Stimulated activated CD8-positive, alpha-beta memory T cell treated with anti-CD3 and anti-CD28 coated beads, Interleukin-2, amount 100 ng/mL, for 1 hour (primary cell): ENCODE results near the gene ERFL.
"Not testable (repeated sequence)": the region's sequence is repeated elsewhere in the genome, so short reads cannot be mapped to it uniquely, and the experiment has no call there.

Experiments
- DNase-seq, 2 donors: peaks; one replicate each; pipeline ENCODE4 v3.0.0-alpha.2; 2020; ENCODE audit warnings: low read depth in 2 of 2

Gene ERFL

GRCh38 chr19:41926763-41927496 is 1.3 kb downstream of the ERFL start:
- DNase-seq, result no peak

DNA sequence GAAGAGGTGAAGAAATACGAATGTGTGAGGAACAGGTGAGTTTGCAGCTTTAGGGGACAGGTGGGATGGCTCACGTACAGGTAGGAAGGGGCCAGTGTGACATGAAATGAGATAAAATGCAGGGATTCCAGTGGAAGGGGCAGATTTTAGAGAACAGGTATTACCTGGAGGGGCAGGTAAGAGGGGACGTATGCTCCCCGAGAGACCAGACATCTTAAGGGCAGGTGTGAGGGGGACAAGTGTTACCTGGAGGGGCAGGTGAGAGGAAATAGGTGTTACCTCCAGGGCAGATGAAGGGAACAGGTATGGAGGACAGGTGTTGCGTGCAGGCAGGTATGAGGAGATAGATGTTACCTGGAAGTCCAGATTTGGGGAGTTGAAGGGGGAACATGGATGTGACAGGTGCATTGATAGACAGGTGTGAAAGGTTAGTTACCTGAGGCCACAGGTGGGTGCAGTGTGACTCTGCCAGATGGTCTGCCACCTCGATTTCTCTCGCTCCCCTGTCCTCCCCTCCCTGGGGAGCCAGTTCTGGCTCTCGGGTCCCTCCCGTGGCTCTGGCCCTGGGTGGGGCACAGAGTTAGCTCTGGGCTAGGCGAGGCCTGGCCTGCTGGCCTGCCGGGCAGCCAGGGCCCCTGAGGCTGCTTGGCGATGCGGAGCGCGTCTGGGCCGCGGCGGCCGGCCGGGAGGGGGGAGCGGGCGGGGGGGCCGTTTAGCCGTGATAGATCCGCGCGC is 2.1 kb downstream of the ERFL start:
- no peak for DNase-seq

DNA sequence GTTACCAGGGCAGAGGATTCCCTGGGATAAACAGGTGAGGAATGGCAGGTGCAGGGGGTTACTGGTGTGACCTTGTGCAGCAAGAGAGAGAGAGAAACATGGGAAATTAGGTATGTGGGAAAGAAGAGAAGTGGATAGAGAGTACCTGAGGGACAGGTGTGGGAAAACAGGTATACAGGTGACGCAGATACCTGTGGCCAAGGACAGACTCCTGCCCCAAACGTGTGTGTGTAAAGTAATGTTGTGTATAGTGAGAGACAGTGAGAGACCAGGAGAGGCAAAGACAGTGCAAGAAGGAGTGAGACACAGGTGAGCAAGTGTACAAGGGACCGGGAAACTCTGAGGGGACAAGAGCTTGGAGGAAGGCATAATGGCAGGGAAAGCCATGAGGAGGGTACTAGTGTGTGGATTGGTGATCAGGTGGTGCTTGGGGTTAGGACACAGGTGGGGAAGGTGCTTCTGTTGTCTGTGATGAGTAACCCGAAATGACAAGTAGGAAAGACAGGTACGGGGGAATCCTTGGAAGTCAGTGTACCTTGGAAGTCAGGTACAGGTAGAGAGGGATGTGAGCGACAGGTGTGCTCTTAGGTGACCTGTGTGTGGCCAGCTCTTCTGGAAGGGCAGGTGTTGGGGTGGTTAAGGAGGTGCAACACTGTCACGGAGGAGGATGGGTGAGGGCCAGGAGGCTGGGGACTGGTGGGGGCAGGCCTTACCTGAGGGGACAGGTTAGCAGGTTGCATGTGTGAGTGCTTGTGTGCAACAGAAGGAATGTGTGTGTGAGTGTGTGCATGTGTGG is 2.8 kb downstream of the ERFL start:
- DNase-seq, result no peak

DNA sequence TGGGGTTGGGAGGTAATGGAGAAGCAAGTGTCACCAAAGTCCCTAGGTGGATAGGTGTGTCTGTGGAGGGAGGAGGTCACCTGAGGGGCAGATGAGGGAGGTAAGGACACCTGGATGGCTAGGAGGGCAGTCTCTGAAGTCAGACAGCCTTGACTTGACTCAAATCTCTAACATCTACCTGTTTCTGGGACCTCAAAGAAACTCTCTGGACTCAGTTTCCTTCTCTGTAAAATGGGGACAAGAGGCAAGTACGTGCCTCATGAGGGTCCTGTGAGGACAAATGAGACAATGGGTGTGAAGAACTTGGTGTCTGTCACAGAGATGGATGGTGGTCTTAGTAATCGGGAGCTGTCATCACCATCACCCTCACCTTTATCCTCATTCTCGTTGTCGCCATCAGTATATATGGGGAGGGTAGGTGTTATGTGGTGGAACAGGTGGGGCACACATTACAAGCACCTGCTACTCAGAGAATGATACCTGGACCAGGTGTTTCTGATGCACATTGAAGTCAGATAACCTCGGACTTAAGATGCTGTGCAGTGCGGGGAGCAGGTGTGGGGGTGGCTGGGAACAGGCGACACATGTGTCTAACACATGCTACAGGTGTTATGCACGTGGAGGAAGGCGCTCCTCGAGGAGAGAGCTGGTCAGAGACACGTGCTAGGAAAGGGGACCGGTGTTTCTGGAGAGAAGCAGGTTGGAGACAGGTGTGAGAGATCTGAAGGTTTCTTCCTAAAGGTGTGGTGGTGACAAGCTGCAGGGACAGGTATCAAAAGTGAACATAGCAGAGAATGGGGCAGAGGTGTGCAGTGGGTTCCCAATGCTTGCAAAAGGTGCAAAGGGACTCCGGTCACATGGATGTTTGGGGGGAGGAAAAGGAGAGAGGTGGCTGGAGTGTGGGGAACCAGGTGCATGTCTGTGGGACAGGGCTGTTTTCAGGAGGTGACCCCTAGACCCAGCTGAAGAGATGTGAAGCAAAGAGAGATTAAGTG is 3.8 kb downstream of the ERFL start:
- DNase-seq, result no peak

- DNase-seq, result no peak
These were observed 5.0 kb downstream of the ERFL start for GRCh38 chr19:41923045-41923788.

GRCh38 chr19:41922585-41922984 is 5.7 kb downstream of the ERFL start:
- DNase-seq, result no peak

DNA sequence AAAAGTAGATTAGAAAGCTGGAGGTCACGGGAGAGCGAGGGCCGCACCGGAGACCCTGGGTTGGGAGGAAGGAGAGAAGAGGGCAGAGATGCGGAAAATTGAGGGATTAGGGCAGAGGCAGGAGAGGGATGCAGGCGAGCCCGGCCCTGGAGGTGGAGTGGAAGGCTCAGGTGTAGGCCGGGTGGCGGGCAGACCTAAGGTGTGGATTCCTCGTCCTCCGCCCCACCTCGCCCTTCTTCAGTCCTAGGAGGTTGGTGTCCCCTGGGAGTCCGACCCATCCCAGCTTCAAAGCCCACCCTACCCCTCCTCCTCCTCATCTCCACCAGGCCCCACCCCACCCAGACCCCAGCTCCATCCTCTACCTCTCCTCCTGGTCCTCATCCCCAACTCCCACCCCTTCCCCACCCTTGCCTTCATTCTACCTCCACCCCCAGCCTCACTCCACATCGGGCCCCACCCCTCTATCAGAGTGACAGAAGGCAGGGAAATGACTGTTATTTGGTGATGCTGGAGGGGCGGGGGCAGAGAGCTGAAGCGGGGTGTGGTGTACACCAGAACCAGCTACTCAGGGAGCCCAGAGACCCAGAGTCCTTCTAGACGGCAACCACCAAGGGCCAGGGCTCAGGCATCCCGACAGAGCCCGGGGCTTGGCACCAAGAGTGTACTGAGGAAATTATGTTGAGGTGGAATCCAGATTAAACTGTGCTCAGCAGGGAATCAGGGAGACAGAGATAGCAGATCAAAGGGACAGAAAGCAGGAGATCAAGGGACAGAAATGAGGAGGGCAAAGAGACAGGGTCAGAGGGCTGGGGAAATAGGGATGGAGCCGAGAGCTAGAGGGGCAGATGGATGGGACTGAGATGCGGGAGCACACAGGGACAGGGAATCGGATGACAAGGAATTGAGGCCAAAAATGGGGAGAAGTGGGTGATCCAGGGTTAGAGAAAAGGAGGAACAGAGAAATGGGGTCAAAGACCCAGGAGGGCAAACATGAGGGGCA is 6.4 kb downstream of the ERFL start:
- DNase-seq, result no peak

DNA sequence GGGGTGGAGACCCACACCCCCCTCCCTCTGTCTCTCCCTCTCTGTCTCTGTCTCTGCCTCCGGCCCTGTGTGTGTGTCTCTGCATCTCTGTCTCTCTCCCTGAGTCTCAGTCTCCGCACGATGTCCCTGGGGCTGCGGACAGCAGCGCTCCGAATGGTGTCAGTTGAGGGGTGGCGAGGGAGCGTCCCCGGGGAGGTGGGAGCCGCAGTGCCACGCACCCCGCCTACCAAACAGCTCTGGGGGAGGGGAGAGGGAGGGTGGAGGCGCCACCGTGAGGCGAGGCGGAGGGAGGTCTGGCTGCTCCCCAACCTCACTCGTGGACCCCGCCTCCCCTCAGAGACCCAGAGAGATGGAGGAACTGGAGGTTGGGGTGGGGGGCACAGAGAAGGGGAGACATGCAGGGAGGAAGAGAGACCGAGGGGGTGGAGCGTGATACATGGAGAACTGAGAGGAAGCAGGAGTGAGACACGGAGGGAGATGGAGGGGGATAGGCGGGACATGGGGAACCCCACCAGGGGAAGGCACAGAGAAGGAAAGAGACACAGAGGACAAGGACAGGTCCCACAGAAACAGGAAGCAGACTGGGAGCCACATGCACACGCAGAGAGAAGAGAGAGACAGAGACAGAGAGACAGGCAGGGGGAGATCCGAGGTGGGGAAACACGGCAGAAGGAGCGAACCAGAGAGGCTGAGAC is 7.2 kb downstream of the ERFL start:
- no peak for DNase-seq

DNA sequence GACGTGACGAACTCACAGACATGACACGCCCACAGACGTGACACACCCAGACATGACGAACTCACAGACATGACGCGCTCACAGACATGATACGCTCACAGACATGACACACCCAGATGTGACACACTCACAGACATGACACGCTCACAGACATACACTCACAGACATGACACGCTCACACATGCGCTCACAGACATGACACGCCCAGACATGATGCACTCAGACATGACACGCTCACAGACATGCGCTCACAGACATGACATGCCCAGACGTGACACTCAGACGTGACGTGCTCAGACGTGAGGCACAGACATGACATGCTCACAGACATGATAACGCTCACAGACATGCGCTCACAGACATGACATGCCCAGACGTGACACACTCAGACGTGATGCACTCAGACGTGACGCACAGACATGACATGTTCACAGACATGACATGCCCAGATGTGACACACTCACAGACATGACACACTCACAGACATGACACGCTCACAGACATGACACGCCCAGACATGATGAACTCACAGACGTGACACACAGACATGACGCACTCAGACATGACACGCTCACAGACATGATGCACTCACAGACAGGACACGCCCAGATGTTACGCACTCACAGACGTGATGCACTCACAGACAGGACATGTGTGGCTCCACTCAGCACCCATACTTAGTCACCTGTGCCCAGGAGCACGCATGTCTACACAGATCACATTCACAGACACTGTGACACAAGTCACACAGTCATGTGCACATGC is 8.1 kb downstream of the ERFL start:
- no peak for DNase-seq

DNA sequence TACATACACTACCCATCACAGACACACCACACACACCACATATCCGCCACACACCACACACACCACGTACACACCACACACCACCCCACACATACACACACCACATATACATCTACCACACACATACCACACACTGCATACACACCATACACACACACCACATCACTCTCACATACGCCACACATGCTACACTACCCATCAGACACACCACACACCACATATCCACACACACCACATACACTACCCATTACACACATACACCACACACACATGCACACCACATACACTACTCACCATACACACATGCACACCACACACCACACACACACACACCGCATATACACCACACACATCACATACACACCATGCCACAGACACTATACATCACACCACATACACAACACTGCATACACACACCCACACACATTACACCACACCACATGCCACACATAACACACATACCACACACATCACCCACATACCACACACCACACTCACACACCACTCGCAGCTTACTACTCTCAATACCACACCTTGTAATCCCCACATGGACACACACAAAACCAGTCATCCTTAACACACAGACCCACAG is 9.5 kb downstream of the ERFL start:
- DNase-seq, result no peak

DNA sequence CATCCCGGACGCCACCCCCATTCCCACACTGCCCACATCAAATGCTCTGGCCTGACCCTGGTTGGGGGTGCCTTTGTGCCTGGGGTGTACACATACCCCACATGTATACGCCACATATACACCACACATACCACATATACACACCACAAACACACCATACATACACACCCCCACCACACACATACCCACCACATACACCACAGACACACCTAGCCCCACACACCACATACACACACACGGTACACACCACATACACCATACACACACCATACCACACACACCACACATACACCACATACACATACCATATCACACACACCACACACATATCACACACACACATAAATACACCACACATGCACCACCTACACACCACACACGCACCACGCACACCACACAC is 10.2 kb downstream of the ERFL start:
- no peak for DNase-seq

DNA sequence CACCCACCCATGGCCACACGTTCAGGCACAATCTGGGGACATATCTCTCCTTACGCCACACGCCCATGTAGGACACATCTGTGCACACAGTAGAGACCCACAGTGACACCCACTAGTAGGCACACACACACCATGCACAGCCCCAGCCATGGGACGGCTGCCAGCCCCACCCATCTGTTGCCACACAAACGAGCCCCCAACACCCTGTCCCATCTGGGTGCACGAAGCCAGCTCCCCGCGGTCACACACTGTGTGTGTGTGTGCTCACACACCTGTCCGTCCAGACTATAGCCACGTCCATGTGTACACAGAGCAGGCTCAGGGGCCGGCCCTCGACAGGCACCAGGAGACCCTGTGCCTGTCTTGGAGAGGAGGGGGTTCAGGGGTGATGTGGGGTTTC is 10.6 kb downstream of the ERFL start:
- DNase-seq, result no peak

DNA sequence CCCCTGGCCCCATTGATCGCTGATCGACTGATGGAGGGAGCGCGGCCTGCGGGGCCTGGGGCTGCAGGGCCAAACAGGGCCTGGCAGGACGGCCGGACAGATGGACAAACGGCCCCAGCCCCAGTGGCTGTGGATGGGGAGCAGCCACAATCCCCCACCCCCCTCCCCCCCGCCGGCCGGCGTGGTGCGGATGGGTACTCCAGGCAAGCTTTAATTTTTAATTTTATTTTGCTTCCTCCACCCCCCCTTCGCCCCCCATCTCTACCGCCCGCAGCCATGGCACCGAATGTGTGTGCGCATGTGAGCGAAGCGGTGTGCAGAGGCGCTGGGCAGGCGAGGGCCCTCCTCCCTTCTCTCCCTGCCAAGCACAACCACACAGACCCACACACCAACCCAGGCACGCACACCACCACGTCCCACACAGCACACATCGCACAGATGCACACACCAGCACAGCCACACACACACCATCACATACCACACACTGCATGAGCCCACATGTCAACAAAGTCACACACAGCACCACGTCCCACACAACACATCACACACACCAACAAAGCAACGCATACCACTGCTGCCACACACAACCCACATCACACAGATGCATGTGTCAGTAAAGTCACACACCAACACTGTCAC is 12.4 kb downstream of the ERFL start:
- no peak for DNase-seq

GRCh38 chr19:41915021-41915775 is 13.1 kb downstream of the ERFL start:
- DNase-seq, result no peak

GRCh38 chr19:41914424-41914834 is 13.8 kb downstream of the ERFL start:
- DNase-seq, result not testable (repeated sequence)
